ENCODE results near the gene PABPN1. TPM values are rescaled to one million over a fixed set of nuclear protein-coding genes. Genes with fewer than 3 reads are reported as not detected.

The PABPN1 gene
- total RNA-seq, 2 experiments from 2014 or later = 167 to 314 TPM

DNA sequence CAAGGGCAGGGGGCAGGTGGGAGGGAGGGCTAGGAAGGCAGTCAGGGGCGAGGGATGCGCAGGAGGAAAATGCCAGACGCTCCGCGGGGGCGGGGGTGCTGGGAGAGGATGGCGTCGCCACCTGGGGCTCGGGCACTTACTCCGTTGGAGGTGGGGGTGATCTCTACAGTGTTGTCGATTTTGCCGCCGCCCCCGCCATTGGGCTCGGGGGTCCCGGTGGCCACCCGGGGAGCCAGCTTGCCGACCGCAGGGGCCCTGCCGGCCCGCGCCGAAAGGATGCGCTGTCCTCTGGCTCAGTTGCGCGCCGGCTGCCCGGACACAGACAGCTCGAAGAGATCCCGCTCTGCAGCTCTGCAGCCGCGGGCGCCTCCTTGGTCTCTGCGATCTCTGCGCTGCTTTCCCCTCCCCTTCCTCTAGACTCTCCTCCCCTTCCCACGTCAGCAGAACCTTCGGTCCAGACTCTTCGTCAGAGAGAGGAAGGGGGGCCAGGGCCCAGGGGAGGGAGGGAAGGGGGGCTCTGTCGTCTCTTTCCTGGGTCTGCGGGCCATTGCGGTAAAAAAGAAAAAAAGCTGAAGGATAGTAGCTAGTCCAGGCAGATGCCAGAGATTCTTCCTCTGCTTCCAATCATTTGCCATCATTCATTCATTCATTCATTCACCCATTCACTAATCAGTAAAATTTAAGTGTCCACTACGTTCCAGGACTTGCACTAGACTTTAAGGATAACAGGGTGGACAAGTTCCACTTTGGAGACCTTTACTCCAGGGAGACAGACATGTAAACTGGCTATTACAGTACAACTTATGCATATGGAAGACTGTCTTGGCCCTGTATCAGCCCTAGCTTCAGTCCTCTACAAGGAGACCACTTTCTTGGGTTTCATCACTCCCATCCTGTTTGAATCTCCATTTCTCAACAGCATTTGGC is 31.5 kb downstream of the PABPN1 start, which contains the start of gene SLC22A17:
TSS of gene SLC22A17 (minus strand) at position 382 of the 927 bp plus-strand sequence.
- Histone ChIP-seq H3K4me1 (ENCODE audit: insufficient read depth, low read length, poor library complexity, severe bottlenecking) (no peaks in the 10 kb centered on the region), H3K36me3 (ENCODE audit: insufficient read depth, low read length) (no peaks in the 10 kb centered on the region), H3K9me3 (ENCODE audit: low read length) (no peaks in the 10 kb centered on the region), H3K9me2 (ENCODE audit: insufficient read depth, low read length) (no peaks in the 10 kb centered on the region), H3K27ac (ENCODE audit: low read depth, low read length, poor library complexity, severe bottlenecking) (no peak within 1 kb of the TSS), H3K4me2 (ENCODE audit: low read length) (no peak within 1 kb of the TSS), H2AFZ (ENCODE audit: low read length) (no peak within 1 kb of the TSS), H4K20me1 (ENCODE audit: insufficient read depth, low read length) (no peaks in the 10 kb centered on the region), H3K79me2 (ENCODE audit: insufficient read depth, low read depth, low read length) (no peaks in the 10 kb centered on the region), H3K4me3 (ENCODE audit: low read depth, low read length, poor library complexity, severe bottlenecking) (no peak within 1 kb of the TSS)
- TF ChIP-seq EZH2phosphoT487 (IDR thresholded peaks at IDR 0.05; ENCODE audit: borderline replicate concordance, low read depth, low read length) (no peak), CTCF (conservative IDR thresholded peaks at IDR 0.05; ENCODE audit: low read length) (no peak)
- DNase-seq (ENCODE audit: low spot score) = no peak
- intact Hi-C loops (cut with micrococcal nuclease; ENCODE audit: unreplicated experiment) = no loop called here
- ChIA-PET POLR2A (no interaction called here), CTCF (ENCODE audit: unreplicated experiment) (interaction anchor here (0.6 kb wide), 1 partner anchor 27 kb away, joined by 3 read pairs; no protein-coding TSS in a partner anchor)
- no TSS peak for BruUV-seq (replicated peaks)

DNA sequence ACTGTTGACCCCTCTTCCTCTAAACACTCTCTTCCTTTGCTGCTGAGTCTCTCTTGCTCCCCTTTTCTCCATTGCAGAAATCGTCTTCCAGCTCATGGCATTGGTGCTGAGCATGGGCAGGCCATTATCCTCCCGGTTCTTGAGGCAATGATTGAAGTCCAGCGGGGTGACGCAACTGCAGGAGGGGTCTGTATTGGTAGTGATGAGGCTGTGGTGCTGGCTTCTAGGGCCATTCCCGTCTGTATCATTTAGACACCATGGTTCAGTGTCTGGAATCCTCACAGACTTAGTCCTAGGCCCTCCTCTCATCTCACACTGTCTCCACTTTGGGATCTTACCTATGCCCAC is 32.1 kb downstream of the PABPN1 start:
- Histone ChIP-seq H3K9me2 (ENCODE audit: insufficient read depth, low read length) (no peaks in the 10 kb centered on the region), H3K27ac (ENCODE audit: low read depth, low read length, poor library complexity, severe bottlenecking) (no peak overlapping the region), H3K9me3 (ENCODE audit: low read length) (no peaks in the 10 kb centered on the region), H3K4me2 (ENCODE audit: low read length) (no peak overlapping the region), H4K20me1 (ENCODE audit: insufficient read depth, low read length) (no peaks in the 10 kb centered on the region), H2AFZ (ENCODE audit: low read length) (no peak overlapping the region), H3K4me1 (ENCODE audit: insufficient read depth, low read length, poor library complexity, severe bottlenecking) (no peaks in the 10 kb centered on the region), H3K4me3 (ENCODE audit: low read depth, low read length, poor library complexity, severe bottlenecking) (no peak overlapping the region), H3K36me3 (ENCODE audit: insufficient read depth, low read length) (no peaks in the 10 kb centered on the region), H3K79me2 (ENCODE audit: insufficient read depth, low read depth, low read length) (no peaks in the 10 kb centered on the region)
- ChIA-PET POLR2A (interaction anchor here (0.9 kb wide), 1 partner anchor 10 kb away, joined by 3 read pairs; no protein-coding TSS in a partner anchor), CTCF (ENCODE audit: unreplicated experiment) (no interaction called here)
- no peak for DNase-seq (ENCODE audit: low spot score)
- TF ChIP-seq CTCF (conservative IDR thresholded peaks at IDR 0.05; ENCODE audit: low read length) = no peak
- no peak for TF ChIP-seq EZH2phosphoT487 (IDR thresholded peaks at IDR 0.05; ENCODE audit: borderline replicate concordance, low read depth, low read length)
- BruUV-seq (replicated peaks) = no TSS peak
- intact Hi-C loops (cut with micrococcal nuclease; ENCODE audit: unreplicated experiment) = no loop called here

- CTCF ChIA-PET (ENCODE audit: unreplicated experiment) = no interaction called here
Observed at GRCh38 chr14:23354990-23355389, 33.7 kb downstream of the PABPN1 start.

More at GRCh38 chr14:23354990-23355389, 33.7 kb downstream of the PABPN1 start:
- Histone ChIP-seq H3K36me3 (ENCODE audit: insufficient read depth, low read length) (no peaks in the 10 kb centered on the region), H3K4me2 (ENCODE audit: low read length) (no peak overlapping the region), H2AFZ (ENCODE audit: low read length) (no peak overlapping the region), H4K20me1 (ENCODE audit: insufficient read depth, low read length) (no peaks in the 10 kb centered on the region), H3K9me3 (ENCODE audit: low read length) (no peaks in the 10 kb centered on the region), H3K27ac (ENCODE audit: low read depth, low read length, poor library complexity, severe bottlenecking) (no peak overlapping the region), H3K9me2 (ENCODE audit: insufficient read depth, low read length) (no peaks in the 10 kb centered on the region), H3K4me3 (ENCODE audit: low read depth, low read length, poor library complexity, severe bottlenecking) (no peak overlapping the region), H3K79me2 (ENCODE audit: insufficient read depth, low read depth, low read length) (no peaks in the 10 kb centered on the region), H3K4me1 (ENCODE audit: insufficient read depth, low read length, poor library complexity, severe bottlenecking) (no peaks in the 10 kb centered on the region)
- no TSS peak for BruUV-seq (replicated peaks)
- no peak for DNase-seq (ENCODE audit: low spot score)
- TF ChIP-seq CTCF (conservative IDR thresholded peaks at IDR 0.05; ENCODE audit: low read length) (no peak), EZH2phosphoT487 (IDR thresholded peaks at IDR 0.05; ENCODE audit: borderline replicate concordance, low read depth, low read length) (no peak)
- intact Hi-C loops (cut with micrococcal nuclease; ENCODE audit: unreplicated experiment) = no loop called here
- POLR2A ChIA-PET = no interaction called here
